ENCODE results near the gene TRPC4AP. TPM values are rescaled to one million over a fixed set of nuclear protein-coding genes. Genes with fewer than 3 reads are reported as not detected.

TRPC4AP gene
- total RNA-seq, 1 experiment from 2014 or later = 48.6 TPM

GRCh38 chr20:35000311-35000921, 92.2 kb downstream of the TRPC4AP start:
- Histone ChIP-seq H4K20me1 (ENCODE audit: insufficient read depth) (no peaks in the 10 kb centered on the region), H3K4me2 (ENCODE audit: low read length) (no peak overlapping the region), H3K4me1 (ENCODE audit: control insufficient read depth in 1 of 2, insufficient read depth in 2 of 2, low read length in 2 of 2) (no peaks in the 10 kb centered on the region), H2AFZ (ENCODE audit: low read depth, low read length, poor library complexity, severe bottlenecking) (no peak overlapping the region), H3K9me2 (ENCODE audit: insufficient read depth) (no peaks in the 10 kb centered on the region), H3K27me3 (ENCODE audit: insufficient read depth, low read length) (no peaks in the 10 kb centered on the region), H3K79me2 (ENCODE audit: insufficient read depth, low read length) (no peaks in the 10 kb centered on the region), H3K9me3 (ENCODE audit: control insufficient read depth in 1 of 2, insufficient read depth in 1 of 2, low read depth in 1 of 2, low read length in 2 of 2) (no peaks in the 10 kb centered on the region), H3K4me3 (replicated peaks in 1 of 2; ENCODE audit: low read depth in 1 of 2, low read length in 2 of 2) (no peak overlapping the region), H3K36me3 (ENCODE audit: control insufficient read depth in 1 of 2, insufficient read depth in 2 of 2, low read length in 2 of 2) (peaks cover 10 to 13% of the 10 kb centered on the region in 2 experiments; a peak in 3 of 4 replicates), H3K27ac (ENCODE audit: low read depth, low read length) (no peak overlapping the region), H3K9ac (ENCODE audit: low read length) (no peak overlapping the region)
- intact Hi-C loops (cut with micrococcal nuclease) = no loop called here
- POLR2A ChIA-PET = no interaction called here
- no TSS peak for BruUV-seq (replicated peaks)
- TF ChIP-seq RAD21 (IDR thresholded peaks at IDR 0.05; ENCODE audit: low read depth) = no peak
- TF ChIP-seq EGR1 (IDR thresholded peaks at IDR 0.05; ENCODE audit: low read depth) = no peak
- TF ChIP-seq ZFX (IDR thresholded peaks at IDR 0.05) = no peak
- TF ChIP-seq POLR2AphosphoS5 (IDR thresholded peaks at IDR 0.05; ENCODE audit: low read depth, low read length) = no peak
- TF ChIP-seq MAX (IDR thresholded peaks at IDR 0.05) = no peak
- no peak for TF ChIP-seq FOSL1 (IDR thresholded peaks at IDR 0.05; ENCODE audit: low read depth)
- TF ChIP-seq REST (IDR thresholded peaks at IDR 0.05; ENCODE audit: low read depth) = no peak
- CTCF ChIA-PET = interaction anchor here (3.0 kb wide), 1 partner anchor 128 kb away, joined by 19 read pairs; the partner anchor contains the start of gene GGT7
- RAD21 ChIA-PET (ENCODE audit: low non-redundant PET in 1 of 2, low total read pairs in 2 of 2, uncharacterized antibody in 2 of 2, unreplicated experiment in 2 of 2) = interaction anchor here (1.4 to 1.6 kb wide), 2 partner anchors 126 kb away, joined by 5 to 8 read pairs; no protein-coding TSS in a partner anchor
- DNase-seq (ENCODE audit: low read depth, low spot score) (no peak), ATAC-seq (no peak)
